ENCODE data around the gene HNRNPUL1. TPM values are rescaled to one million over a fixed set of nuclear protein-coding genes. Genes with fewer than 3 reads are reported as not detected.

The HNRNPUL1 gene
- total and polyA plus RNA-seq, 9 of the 15 experiments (the other 6 are each of a cell fraction or from before 2014, with no cell fraction given), result 7.3 to 211 (median 85.0) TPM

DNA sequence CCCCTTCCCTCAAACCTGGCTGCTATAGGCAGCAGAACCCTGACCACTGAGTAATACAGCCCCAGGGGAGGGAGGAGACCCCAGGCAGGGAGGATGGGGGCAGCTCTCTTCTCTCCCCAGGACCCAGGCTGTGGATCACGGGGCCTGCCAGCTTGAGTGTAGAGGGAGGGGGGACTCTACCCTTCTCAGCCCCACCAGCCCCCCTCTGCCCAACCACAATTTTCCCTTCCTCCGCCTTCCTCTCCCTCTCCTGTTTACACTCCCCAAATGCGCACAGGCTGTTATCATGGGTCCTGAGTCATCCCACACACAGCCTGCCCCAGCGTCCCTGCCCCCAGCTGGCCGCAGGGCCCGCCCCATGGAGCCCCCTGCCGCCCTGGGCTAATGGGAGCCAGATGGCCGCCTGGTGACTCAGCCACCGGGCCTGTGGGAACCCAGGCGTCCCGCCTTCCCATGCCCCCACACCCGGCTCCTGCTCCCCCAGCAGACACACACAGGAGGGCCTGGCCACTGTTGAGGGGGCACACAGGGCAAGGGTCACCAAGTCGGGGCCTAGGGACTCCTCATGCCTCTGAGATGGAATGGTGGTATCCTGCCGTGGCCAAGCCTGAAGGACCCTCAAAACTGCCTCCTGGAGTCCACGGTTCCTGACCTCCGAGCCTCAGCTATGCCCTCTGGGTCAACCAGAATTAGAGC is 59.4 kb downstream of the HNRNPUL1 start (continued):
- TF ChIP-seq, protein P1, sequence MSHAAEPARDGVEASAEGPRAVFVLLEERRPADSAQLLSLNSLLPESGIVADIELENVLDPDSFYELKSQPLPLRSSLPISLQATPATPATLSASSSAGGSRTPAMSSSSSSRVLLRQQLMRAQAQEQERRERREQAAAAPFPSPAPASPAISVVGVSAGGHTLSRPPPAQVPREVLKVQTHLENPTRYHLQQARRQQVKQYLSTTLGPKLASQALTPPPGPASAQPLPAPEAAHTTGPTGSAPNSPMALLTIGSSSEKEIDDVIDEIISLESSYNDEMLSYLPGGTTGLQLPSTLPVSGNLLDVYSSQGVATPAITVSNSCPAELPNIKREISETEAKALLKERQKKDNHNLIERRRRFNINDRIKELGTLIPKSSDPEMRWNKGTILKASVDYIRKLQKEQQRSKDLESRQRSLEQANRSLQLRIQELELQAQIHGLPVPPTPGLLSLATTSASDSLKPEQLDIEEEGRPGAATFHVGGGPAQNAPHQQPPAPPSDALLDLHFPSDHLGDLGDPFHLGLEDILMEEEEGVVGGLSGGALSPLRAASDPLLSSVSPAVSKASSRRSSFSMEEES (CRISPR knock-in tag; IDR thresholded peaks at IDR 0.05), result no peak; the same call in 1 of the 2 replicates
- TF ChIP-seq MYBL2 (IDR thresholded peaks at IDR 0.05; ENCODE audit: low read depth), result no peak
- TF ChIP-seq MYBL2 (CRISPR knock-in tag; IDR thresholded peaks at IDR 0.05; ENCODE audit: borderline replicate concordance), result no peak
- TF ChIP-seq ZBED1 (IDR thresholded peaks at IDR 0.05), result peak; percentile 55
- TF ChIP-seq PML (IDR thresholded peaks at IDR 0.05; ENCODE audit: low read length), result 0 out of 2 replicates have a peak, but pooled peaks have one; percentile 31
- TF ChIP-seq, protein P2, sequence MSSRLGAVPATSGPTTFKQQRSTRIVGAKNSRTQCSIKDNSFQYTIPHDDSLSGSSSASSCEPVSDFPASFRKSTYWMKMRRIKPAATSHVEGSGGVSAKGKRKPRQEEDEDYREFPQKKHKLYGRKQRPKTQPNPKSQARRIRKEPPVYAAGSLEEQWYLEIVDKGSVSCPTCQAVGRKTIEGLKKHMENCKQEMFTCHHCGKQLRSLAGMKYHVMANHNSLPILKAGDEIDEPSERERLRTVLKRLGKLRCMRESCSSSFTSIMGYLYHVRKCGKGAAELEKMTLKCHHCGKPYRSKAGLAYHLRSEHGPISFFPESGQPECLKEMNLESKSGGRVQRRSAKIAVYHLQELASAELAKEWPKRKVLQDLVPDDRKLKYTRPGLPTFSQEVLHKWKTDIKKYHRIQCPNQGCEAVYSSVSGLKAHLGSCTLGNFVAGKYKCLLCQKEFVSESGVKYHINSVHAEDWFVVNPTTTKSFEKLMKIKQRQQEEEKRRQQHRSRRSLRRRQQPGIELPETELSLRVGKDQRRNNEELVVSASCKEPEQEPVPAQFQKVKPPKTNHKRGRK (tag; IDR thresholded peaks at IDR 0.05), result no peak
- peak; percentile 97 for TF ChIP-seq DPF2 (IDR thresholded peaks at IDR 0.05)
- TF ChIP-seq ZSCAN32 (CRISPR knock-in tag; IDR thresholded peaks at IDR 0.05), result peak; percentile 56; the same call in 1 of the 2 replicates
- TF ChIP-seq PHB (CRISPR knock-in tag; IDR thresholded peaks at IDR 0.05), result peak; percentile 73; the same call in 1 of the 2 replicates
- TF ChIP-seq, protein P3, sequence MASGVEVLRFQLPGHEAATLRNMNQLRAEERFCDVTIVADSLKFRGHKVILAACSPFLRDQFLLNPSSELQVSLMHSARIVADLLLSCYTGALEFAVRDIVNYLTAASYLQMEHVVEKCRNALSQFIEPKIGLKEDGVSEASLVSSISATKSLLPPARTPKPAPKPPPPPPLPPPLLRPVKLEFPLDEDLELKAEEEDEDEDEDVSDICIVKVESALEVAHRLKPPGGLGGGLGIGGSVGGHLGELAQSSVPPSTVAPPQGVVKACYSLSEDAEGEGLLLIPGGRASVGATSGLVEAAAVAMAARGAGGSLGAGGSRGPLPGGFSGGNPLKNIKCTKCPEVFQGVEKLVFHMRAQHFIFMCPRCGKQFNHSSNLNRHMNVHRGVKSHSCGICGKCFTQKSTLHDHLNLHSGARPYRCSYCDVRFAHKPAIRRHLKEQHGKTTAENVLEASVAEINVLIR (CRISPR knock-in tag; IDR thresholded peaks at IDR 0.05), result no peak
- TF ChIP-seq, protein P4, sequence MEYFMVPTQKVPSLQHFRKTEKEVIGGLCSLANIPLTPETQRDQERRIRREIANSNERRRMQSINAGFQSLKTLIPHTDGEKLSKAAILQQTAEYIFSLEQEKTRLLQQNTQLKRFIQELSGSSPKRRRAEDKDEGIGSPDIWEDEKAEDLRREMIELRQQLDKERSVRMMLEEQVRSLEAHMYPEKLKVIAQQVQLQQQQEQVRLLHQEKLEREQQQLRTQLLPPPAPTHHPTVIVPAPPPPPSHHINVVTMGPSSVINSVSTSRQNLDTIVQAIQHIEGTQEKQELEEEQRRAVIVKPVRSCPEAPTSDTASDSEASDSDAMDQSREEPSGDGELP (CRISPR knock-in tag; IDR thresholded peaks at IDR 0.05; ENCODE audit: borderline replicate concordance), result peak; percentile 97
- TF ChIP-seq IRF2 (CRISPR knock-in tag; IDR thresholded peaks at IDR 0.05), result no peak
- peak; percentile 86 for TF ChIP-seq NBN (IDR thresholded peaks at IDR 0.05; ENCODE audit: low read depth)
- TF ChIP-seq MTA3 (IDR thresholded peaks at IDR 0.05; ENCODE audit: borderline replicate concordance), result peak; percentile 91
- TF ChIP-seq SRF (CRISPR knock-in tag; IDR thresholded peaks at IDR 0.05), result peak in 1 of 2 experiments; percentile 77; a peak in 1 of 4 replicates
- TF ChIP-seq NRF1 (conservative IDR thresholded peaks at IDR 0.05 in 1 of 2, IDR thresholded peaks at IDR 0.05 in 1 of 2), result peak; percentile 74 to 79
- TF ChIP-seq SMARCB1 (IDR thresholded peaks at IDR 0.05; ENCODE audit: insufficient read length, low read depth), result no peak
- TF ChIP-seq, protein P5, sequence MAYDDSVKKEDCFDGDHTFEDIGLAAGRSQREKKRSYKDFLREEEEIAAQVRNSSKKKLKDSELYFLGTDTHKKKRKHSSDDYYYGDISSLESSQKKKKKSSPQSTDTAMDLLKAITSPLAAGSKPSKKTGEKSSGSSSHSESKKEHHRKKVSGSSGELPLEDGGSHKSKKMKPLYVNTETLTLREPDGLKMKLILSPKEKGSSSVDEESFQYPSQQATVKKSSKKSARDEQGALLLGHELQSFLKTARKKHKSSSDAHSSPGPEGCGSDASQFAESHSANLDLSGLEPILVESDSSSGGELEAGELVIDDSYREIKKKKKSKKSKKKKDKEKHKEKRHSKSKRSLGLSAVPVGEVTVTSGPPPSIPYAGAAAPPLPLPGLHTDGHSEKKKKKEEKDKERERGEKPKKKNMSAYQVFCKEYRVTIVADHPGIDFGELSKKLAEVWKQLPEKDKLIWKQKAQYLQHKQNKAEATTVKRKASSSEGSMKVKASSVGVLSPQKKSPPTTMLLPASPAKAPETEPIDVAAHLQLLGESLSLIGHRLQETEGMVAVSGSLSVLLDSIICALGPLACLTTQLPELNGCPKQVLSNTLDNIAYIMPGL (CRISPR knock-in tag; IDR thresholded peaks at IDR 0.05), result no peak
- no peak for TF ChIP-seq CBX8 (IDR thresholded peaks at IDR 0.05; ENCODE audit: borderline replicate concordance, extremely low read depth, low read depth, low read length, poor library complexity, severe bottlenecking)

Data from K562 (cell line).